HepG2 (cell line): ENCODE results near the gene DGKD. TPM values are rescaled to one million over a fixed set of nuclear protein-coding genes. Genes with fewer than 3 reads are reported as not detected.

Source experiments
- ATAC-seq: fragments of 200-7000 bp; cut with Tn5 transposase; 3 replicates; pipeline ENCODE4 v1.9.1; 2020; ENCODE audit warnings: mild to moderate bottlenecking, moderate library complexity
- BruUV-seq: library from RNA; stranded (reverse); fragments of 400-500 nt; replicated peaks from 2 replicates; lab custom pipeline; 2021; lab: Mats Ljungman, UMichigan
- CTCF ChIA-PET: fragments of 300-600 bp; formaldehyde crosslinking; extraction: SDS; loops from one replicate; lab custom pipeline; 2021; ENCODE audit warnings: low total read pairs, inconsistent platforms, low intra/inter-chr PET ratio; lab: Yijun Ruan, JAX
- POLR2A ChIA-PET: fragments of 350-600 bp; sonication (Branson Sonifier 250); formaldehyde crosslinking; loops from one replicate; lab custom pipeline; 2020; ENCODE audit warnings: antibody characterized with exemption, inconsistent platforms; lab: Yijun Ruan, JAX
- DNase-seq: peaks from one replicate; pipeline ENCODE4 v3.0.0-alpha.2; 2015; ENCODE audit warnings: low spot score
- FAIRE-seq: peaks from 3 replicates; lab custom pipeline; 2011; peaks lifted over from hg19 to GRCh38; lab: Jason Lieb, UNC
- H2AFZ ChIP-seq: one replicate; pipeline ENCODE4 v1.6.1; 2011; ENCODE audit warnings: low read length, inconsistent platforms
- H3K27ac ChIP-seq: fragments of 300-600 bp; 3 replicates; pipeline ENCODE4 v1.8.0; 2011; ENCODE audit warnings: mixed run types, mild to moderate bottlenecking, mixed read lengths, low read length, inconsistent platforms; ENCODE audit not compliant: insufficient read depth; ENCODE audit errors: extremely low read length
- H3K27me3 ChIP-seq, 2 experiments: fragments of 200-600 bp in 1 of 2; 2 replicates in 1 of 2; 3 replicates in 1 of 2; pipeline versions ENCODE4 v1.6.0 to v1.8.0; 2011; ENCODE audit warnings: low read length in 2 of 2, mild to moderate bottlenecking in 2 of 2, moderate library complexity in 2 of 2, inconsistent platforms in 1 of 2; ENCODE audit not compliant: insufficient read depth in 2 of 2, control insufficient read depth in 1 of 2
- H3K36me3 ChIP-seq, 2 experiments: fragments of 200-600 bp in 1 of 2; replicated peaks in 1 of 2; 2 replicates in 1 of 2; 3 replicates in 1 of 2; pipeline versions ENCODE4 v1.5.1 to v1.8.0; 2011; ENCODE audit warnings: low read length in 2 of 2, inconsistent platforms in 1 of 2; ENCODE audit not compliant: insufficient read depth in 2 of 2, control insufficient read depth in 1 of 2
- H3K4me1 ChIP-seq: 2 replicates; pipeline ENCODE4 v1.5.1; 2012; ENCODE audit warnings: low read length, inconsistent platforms; ENCODE audit not compliant: insufficient read depth
- H3K4me2 ChIP-seq: 2 replicates; pipeline ENCODE4 v1.6.0; 2011; ENCODE audit warnings: low read depth, low read length, inconsistent platforms
- H3K4me3 ChIP-seq, 3 experiments: fragments of 200-600 bp in 1 of 3; sonication (generic), shearing (Covaris generic) in 1 of 3; replicated peaks in 1 of 3; 2 replicates each; pipeline ENCODE4 v1.5.1; 2011 to 2016; ENCODE audit warnings: low read length in 3 of 3, inconsistent platforms in 2 of 3, low read depth in 2 of 3, mild to moderate bottlenecking in 2 of 3, control low read depth in 1 of 3, mixed read lengths in 1 of 3; ENCODE audit not compliant: insufficient read depth in 1 of 3
- H3K79me2 ChIP-seq: one replicate; pipeline ENCODE4 v1.6.1; 2011; ENCODE audit warnings: low read length, inconsistent platforms; ENCODE audit not compliant: insufficient read depth
- H3K9ac ChIP-seq: 2 replicates; pipeline ENCODE4 v1.6.0; 2011; ENCODE audit warnings: mild to moderate bottlenecking, low read depth, low read length, inconsistent platforms; ENCODE audit not compliant: insufficient read depth
- H3K9me3 ChIP-seq: 2 replicates; pipeline ENCODE4 v1.5.1; 2012; ENCODE audit warnings: mild to moderate bottlenecking, low read length
- H4K20me1 ChIP-seq: 2 replicates; pipeline ENCODE4 v1.6.0; 2011; ENCODE audit warnings: inconsistent platforms, mild to moderate bottlenecking, low read length, moderate library complexity; ENCODE audit not compliant: insufficient read depth
- ARID4A ChIP-seq: sonication (generic); formaldehyde crosslinking; IDR thresholded peaks from 2 replicates; pipeline ENCODE4 v1.5.0; 2020; ENCODE audit warnings: mild to moderate bottlenecking, missing genetic modification reagents, borderline replicate concordance
- ARNT ChIP-seq: fragments of 450-650 bp; IDR thresholded peaks from 2 replicates; pipeline ENCODE4 v1.6.1; 2017
- CC2D1A ChIP-seq: sonication (generic); formaldehyde crosslinking; IDR thresholded peaks from 2 replicates; pipeline ENCODE4 v1.8.1; 2023; ENCODE audit warnings: mild to moderate bottlenecking, missing genetic modification reagents
- RARG ChIP-seq: sonication (generic); formaldehyde crosslinking; IDR thresholded peaks from 2 replicates; pipeline ENCODE4 v1.4.0; 2020; ENCODE audit warnings: low read depth, mild to moderate bottlenecking, missing genetic modification reagents
- SNRNP70 ChIP-seq: fragments of 200-400 bp; formaldehyde crosslinking; IDR thresholded peaks from 2 replicates; pipeline ENCODE4 v1.6.1; 2017; ENCODE audit warnings: mild to moderate bottlenecking, low read depth, low read length, moderate library complexity
- TCF7L2 ChIP-seq: IDR thresholded peaks from 2 replicates; pipeline ENCODE4 v1.6.1; 2011; ENCODE audit warnings: mild to moderate bottlenecking, low read depth, low read length, moderate library complexity
- ZBTB34 ChIP-seq: sonication (generic); formaldehyde crosslinking; IDR thresholded peaks from 2 replicates; pipeline ENCODE4 v1.8.0; 2022; ENCODE audit warnings: mild to moderate bottlenecking, missing genetic modification reagents
- ZKSCAN8 ChIP-seq: IDR thresholded peaks from 2 replicates; pipeline ENCODE4 v1.6.1; 2016; ENCODE audit warnings: borderline replicate concordance, missing genetic modification reagents, missing compliant biosample characterization
- ZNF552 ChIP-seq: sonication (generic); formaldehyde crosslinking; IDR thresholded peaks from 2 replicates; pipeline ENCODE4 v1.9.0; 2022; ENCODE audit warnings: missing genetic modification reagents, mild to moderate bottlenecking, borderline replicate concordance
- ZNF747 ChIP-seq: sonication (generic); formaldehyde crosslinking; IDR thresholded peaks from 2 replicates; pipeline ENCODE4 v1.8.1; 2023; ENCODE audit warnings: missing genetic modification reagents, mild to moderate bottlenecking, borderline replicate concordance
- ZNF772 ChIP-seq: sonication (generic); formaldehyde crosslinking; IDR thresholded peaks from 2 replicates; pipeline ENCODE4 v1.5.0; 2020; ENCODE audit warnings: mild to moderate bottlenecking, missing genetic modification reagents
- ZNF781 ChIP-seq: sonication (generic); formaldehyde crosslinking; IDR thresholded peaks from 2 replicates; pipeline ENCODE4 v1.5.1; 2020; ENCODE audit warnings: borderline replicate concordance, mild to moderate bottlenecking, missing genetic modification reagents; ENCODE audit errors: not compliant biosample characterization
- ZNF879 ChIP-seq: sonication (generic); formaldehyde crosslinking; IDR thresholded peaks from 2 replicates; pipeline ENCODE4 v1.8.1; 2023; ENCODE audit warnings: missing genetic modification reagents
- WGBS: methylation state at CpG from one replicate; pipeline ENCODE4 v1.1.6; 2017; ENCODE audit warnings: low lambda C conversion rate; 5-methylcytosine and 5-hydroxymethylcytosine counted together
- in situ Hi-C: cut with HindIII; loops from 2 replicates; pipeline ENCODE4 v1.10.0; 2017; ENCODE audit warnings: low pct_unique_long_range_greater_than_20kb; ENCODE audit not compliant: extremely low pct_ligation_motif_present
- intact Hi-C: fragments of 100-400 bp; cut with micrococcal nuclease; formaldehyde crosslinking; loops from one replicate; pipeline ENCODE4 v1.10.0; 2022; ENCODE audit not compliant: unreplicated experiment
- polyA plus RNA-seq, 8 experiments: library from polyadenylated mRNA; depleted of rRNA in 3 of 8; stranded (reverse) in 7 of 8; unstranded in 1 of 8; fragments of >200 nt; fragmentation: Illumina TruSeq in 4 of 8; extraction: Trizol in 4 of 8; gene quantifications; 2 replicates each; pipeline versions ENCODE4 v1.2.1 to v1.2.3, GENCODE V29; 2011 to 2016; ENCODE audit warnings: low read depth in 4 of 8, missing spikeins in 1 of 8, mixed read lengths in 1 of 8; ENCODE audit not compliant: insufficient read depth in 1 of 8
- total RNA-seq, 5 experiments: library from RNA; depleted of rRNA; stranded (reverse); fragments of >200 nt; fragmentation: Illumina TruSeq; extraction: Trizol; gene quantifications; 2 replicates each; pipeline ENCODE4 v1.2.3, GENCODE V29; 2016; ENCODE audit warnings: low read depth in 1 of 5
- TF ChIP-seq, protein P1 (sequence below): sonication (generic); formaldehyde crosslinking; IDR thresholded peaks from 2 replicates; pipeline ENCODE4 v1.4.0; 2020; ENCODE audit warnings: missing genetic modification reagents, borderline replicate concordance

The DGKD gene
- total and polyA plus RNA-seq, 2 of the 13 experiments (the other 11 are each of a cell fraction or from before 2014, with no cell fraction given) = 24.5 to 33.2 TPM

DNA sequence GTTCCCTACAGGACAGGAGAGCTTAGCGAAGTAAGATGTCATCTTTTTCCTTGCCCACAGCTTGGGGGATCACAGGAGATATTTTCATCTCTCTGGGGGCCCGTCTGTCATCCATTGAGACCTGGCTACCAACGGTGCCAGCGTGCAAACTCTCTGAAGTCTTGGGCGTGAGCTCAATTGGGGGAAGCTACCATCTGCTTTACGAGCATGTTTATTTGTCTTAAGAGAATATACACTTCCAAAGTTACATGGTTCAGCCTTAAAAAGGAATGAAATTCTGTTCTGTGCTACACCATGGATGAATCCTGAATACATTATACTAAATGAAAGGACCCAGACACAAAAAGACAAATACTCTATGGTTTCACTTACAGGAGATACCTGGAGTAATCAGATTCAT is 33.1 kb upstream of the DGKD start:
- H3K27ac ChIP-seq = no peak overlapping the region
- DNase-seq = no peak
- intact Hi-C loops (no loop called here), in situ Hi-C loops (loop anchor here (25.0 kb wide), 1 partner anchor 516 kb away; no protein-coding TSS in a partner anchor)
- TF ChIP-seq ZNF747 (CRISPR knock-in tag) = no peak
- no peak for TF ChIP-seq SNRNP70
- TF ChIP-seq RARG (CRISPR knock-in tag) = no peak
- TF ChIP-seq, protein P1, sequence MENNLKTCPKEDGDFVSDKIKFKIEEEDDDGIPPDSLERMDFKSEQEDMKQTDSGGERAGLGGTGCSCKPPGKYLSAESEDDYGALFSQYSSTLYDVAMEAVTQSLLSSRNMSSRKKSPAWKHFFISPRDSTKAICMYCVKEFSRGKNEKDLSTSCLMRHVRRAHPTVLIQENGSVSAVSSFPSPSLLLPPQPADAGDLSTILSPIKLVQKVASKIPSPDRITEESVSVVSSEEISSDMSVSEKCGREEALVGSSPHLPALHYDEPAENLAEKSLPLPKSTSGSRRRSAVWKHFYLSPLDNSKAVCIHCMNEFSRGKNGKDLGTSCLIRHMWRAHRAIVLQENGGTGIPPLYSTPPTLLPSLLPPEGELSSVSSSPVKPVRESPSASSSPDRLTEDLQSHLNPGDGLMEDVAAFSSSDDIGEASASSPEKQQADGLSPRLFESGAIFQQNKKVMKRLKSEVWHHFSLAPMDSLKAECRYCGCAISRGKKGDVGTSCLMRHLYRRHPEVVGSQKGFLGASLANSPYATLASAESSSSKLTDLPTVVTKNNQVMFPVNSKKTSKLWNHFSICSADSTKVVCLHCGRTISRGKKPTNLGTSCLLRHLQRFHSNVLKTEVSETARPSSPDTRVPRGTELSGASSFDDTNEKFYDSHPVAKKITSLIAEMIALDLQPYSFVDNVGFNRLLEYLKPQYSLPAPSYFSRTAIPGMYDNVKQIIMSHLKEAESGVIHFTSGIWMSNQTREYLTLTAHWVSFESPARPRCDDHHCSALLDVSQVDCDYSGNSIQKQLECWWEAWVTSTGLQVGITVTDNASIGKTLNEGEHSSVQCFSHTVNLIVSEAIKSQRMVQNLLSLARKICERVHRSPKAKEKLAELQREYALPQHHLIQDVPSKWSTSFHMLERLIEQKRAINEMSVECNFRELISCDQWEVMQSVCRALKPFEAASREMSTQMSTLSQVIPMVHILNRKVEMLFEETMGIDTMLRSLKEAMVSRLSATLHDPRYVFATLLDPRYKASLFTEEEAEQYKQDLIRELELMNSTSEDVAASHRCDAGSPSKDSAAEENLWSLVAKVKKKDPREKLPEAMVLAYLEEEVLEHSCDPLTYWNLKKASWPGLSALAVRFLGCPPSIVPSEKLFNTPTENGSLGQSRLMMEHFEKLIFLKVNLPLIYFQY (CRISPR knock-in tag) = no peak
- TF ChIP-seq ZKSCAN8 (CRISPR knock-in tag) = no peak
- TF ChIP-seq ZNF772 (CRISPR knock-in tag) = no peak
- TF ChIP-seq TCF7L2 = no peak
- no peak for TF ChIP-seq ZNF552
- no peak for TF ChIP-seq ARNT
- no peak for TF ChIP-seq ZNF781 (CRISPR knock-in tag)
- TF ChIP-seq CC2D1A (CRISPR knock-in tag) = no peak
- TF ChIP-seq ZBTB34 (CRISPR knock-in tag) = no peak
- TF ChIP-seq ARID4A (CRISPR knock-in tag) = no peak
- no peak for TF ChIP-seq ZNF879 (CRISPR knock-in tag)
- FAIRE-seq = no peak
- ChIA-PET CTCF (no interaction called here), POLR2A (no interaction called here)
- 14% methylated on average over 6 of the region's 6 CpGs for WGBS
- H3K4me3 ChIP-seq = no peak overlapping the region; a peak in 1 of 6 replicates
- no peak for ATAC-seq
- H2AFZ ChIP-seq = no peak overlapping the region
- H4K20me1 ChIP-seq = no peaks in the 10 kb centered on the region
- H3K36me3 ChIP-seq = no peaks in the 10 kb centered on the region
- H3K9ac ChIP-seq = no peak overlapping the region
- H3K4me1 ChIP-seq = peaks cover 13% of the 10 kb centered on the region
- H3K27me3 ChIP-seq = peaks cover 4 to 33% of the 10 kb centered on the region in 2 experiments; a peak in 4 of 5 replicates
- H3K79me2 ChIP-seq = no peaks in the 10 kb centered on the region
- no TSS peak for BruUV-seq
- H3K9me3 ChIP-seq = no peaks in the 10 kb centered on the region
- peak overlapping the region; percentile 59 for H3K4me2 ChIP-seq
